ENCODE data around the gene SYNJ2.
A peak's percentile ranks its signal among the peaks of the same experiment; 100 is the strongest.
"Not testable (repeated sequence)": the region's sequence is repeated elsewhere in the genome, so short reads cannot be mapped to it uniquely, and the experiment has no call there.

The SYNJ2 gene, protein sequence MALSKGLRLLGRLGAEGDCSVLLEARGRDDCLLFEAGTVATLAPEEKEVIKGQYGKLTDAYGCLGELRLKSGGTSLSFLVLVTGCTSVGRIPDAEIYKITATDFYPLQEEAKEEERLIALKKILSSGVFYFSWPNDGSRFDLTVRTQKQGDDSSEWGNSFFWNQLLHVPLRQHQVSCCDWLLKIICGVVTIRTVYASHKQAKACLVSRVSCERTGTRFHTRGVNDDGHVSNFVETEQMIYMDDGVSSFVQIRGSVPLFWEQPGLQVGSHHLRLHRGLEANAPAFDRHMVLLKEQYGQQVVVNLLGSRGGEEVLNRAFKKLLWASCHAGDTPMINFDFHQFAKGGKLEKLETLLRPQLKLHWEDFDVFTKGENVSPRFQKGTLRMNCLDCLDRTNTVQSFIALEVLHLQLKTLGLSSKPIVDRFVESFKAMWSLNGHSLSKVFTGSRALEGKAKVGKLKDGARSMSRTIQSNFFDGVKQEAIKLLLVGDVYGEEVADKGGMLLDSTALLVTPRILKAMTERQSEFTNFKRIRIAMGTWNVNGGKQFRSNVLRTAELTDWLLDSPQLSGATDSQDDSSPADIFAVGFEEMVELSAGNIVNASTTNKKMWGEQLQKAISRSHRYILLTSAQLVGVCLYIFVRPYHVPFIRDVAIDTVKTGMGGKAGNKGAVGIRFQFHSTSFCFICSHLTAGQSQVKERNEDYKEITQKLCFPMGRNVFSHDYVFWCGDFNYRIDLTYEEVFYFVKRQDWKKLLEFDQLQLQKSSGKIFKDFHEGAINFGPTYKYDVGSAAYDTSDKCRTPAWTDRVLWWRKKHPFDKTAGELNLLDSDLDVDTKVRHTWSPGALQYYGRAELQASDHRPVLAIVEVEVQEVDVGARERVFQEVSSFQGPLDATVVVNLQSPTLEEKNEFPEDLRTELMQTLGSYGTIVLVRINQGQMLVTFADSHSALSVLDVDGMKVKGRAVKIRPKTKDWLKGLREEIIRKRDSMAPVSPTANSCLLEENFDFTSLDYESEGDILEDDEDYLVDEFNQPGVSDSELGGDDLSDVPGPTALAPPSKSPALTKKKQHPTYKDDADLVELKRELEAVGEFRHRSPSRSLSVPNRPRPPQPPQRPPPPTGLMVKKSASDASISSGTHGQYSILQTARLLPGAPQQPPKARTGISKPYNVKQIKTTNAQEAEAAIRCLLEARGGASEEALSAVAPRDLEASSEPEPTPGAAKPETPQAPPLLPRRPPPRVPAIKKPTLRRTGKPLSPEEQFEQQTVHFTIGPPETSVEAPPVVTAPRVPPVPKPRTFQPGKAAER (N-terminal part only)

DNA sequence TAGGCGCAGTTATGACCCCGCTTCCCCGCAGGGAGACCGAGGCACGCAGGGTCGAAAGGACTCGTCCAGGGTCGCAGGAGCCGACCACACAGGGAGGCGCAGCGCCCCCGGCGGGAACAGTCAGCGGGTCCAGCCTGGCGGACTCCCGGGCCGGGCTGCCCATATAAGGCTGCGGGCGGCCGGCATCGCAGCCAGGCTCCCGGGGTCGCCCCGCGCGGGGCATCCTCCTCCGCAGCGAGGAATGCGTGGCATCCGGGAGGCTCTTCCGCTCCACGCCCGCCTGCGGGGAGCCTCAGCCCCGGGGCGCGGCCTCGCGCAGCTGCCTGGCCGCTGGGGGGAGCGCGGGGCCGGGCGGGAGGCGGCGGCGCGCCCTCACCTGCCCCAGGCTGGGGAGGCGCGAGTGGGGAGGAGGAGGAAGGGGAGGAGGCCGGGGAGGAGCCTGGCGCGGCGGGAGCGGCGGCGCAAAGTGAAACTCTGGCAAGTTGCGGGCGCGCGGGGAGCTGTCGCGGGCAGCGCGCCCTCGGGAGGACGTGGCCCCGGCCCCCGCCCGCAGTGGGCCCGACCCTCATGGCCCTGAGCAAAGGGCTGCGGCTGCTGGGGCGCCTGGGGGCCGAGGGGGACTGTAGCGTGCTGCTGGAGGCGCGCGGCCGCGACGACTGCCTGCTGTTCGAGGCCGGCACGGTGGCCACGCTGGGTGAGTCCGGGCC is at the start of gene SYNJ2:
SYNJ2 (plus strand) TSS at position 469 of the 707 bp plus-strand sequence; CDS start at position 568, 99 bp downstream.
- DNase-seq: peak; percentile 79 to 88

DNA sequence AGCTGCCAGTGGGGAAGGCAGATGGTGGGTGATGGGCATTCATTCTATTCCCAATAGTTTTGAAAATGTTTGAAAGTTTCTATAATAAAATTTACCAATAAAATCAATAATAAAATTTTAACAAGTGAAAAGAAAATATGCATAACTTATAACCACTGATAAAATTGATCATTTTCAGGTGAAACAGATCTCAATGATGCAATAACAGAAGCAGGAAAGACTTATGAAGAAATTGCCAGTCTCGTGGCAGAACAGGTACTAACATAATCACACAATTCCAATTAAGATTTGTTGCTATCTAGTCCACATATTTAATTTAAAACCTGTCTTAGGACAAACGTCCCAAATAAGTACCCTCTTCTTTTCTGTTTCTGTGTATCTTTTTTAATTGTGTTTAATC is 45.9 kb upstream of the SYNJ2 start:
- DNase-seq: no peak

DNA sequence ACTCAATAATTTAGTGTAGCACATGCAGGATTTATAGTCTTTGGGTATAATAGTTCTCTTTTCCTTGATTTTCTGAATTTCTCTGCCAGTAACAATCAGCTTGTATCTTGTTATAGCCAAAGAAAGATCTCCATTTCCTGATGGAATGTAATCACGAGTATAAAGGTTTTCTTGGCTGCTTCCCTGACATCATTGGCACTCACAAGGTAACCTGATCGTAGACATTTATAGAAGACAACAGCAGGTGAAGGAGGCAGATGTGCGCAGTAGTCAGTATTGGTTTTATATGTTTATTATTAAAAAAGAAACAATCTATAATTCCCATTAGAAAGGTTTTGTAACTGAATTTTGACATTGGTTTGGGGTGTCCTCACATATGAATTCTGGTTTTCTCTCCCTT is 44.3 kb upstream of the SYNJ2 start:
- no peak for DNase-seq

DNA sequence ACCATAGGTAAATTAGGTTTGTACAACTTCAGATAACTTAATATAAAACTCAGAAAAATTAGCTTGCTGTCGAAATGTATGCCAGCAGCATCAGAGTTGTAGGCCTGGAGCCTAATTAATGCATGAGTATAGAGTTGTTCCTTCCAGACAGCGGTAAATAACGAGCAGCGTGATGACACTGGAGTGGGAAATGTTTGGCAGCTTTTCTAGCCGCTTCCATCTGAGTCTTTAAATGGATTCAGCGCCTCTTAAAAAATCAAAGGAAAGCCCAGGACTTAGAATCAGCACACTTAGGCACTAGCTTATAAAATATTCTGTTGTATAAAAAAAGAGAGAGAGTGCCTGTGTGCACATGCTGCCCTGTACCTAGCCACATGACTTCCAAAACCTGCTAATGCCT is 43.7 kb upstream of the SYNJ2 start:
- no peak for DNase-seq

DNA sequence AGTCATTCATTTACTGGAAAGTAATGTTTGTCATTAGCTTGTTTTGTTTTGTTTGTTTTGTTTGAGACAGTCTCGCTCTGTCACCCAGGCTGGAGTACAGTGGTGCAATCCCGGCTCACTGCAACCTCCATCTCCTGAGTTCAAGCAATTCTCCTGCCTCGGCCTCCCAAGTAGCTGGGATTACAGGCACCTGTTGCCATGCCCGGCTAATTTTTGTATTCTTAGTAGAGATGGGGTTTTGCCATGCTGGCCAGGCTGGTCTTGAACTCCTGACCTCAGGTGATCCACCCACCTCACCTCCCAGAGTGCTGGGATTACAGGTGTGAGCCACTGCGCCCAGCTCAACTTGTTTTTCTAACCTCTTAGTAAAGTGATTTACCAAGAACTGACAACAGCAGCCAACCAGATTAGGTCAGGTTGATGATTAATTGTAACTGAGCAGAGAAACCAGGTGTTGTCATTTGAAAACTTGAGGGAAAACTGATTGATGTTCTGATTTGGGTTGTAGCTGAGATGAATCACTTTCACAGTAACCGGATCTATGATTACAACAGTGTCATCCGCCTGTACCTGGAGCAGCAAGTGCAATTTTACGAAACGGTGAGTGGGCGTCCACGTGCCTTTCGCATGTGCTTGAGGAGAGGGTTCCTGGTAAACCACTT is 41.2 kb upstream of the SYNJ2 start:
- peak; percentile 45 to 61 for DNase-seq

DNA sequence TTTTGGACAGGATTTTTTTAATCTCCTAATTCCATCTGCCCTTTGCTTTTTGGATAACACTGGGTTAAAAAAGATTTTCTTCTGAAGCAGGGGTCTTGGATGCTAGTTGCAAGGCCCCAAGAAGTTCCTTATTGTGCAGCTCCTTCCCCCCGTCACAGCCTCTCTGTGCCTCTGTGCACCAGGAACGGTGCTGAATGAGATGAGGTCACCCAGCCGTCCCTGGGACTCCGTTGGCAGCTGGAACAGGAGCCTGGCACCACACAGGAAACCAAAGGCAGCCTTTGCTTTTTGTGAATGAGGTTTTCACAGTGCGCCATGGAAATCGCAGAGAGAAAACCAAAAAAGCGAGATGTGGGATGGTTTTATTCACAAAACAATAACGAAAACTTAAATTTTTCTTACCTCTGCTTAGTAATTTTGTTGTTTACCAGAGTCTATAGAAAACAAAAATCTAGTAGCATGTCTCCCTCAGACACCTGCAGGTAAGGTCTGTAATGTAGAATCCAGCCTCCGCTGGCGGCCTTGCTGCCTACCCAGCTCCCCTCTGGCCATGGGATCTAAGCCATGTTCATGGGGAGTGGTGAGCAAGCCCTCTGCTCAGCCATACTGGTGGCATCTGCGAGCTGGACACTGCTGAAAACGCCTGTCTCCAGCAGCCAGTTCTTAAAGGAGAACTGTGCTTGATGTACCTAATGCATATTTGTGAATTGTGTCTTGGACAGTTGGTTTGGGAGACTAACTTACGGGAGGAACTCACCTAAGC is 40.4 kb upstream of the SYNJ2 start:
- DNase-seq: no peak

DNA sequence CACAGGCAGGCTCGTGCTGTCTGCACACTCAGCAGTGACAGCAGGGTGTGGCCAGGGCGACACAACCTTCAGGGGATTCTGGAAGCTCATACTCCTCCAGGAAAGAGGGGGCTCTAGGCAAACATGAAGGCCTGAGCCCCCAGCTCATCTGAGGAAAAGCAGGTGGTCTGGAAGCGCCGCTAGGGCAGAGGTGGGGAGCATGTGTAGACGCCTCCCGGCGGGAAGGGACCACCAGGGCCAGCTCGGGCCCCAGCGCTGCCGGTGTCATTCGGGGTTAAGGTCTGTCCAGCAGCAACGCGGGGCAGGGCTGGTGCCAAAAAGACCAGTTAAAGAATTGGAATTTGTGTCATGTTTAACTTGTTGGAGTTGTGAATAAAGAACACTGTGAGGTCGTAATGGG is 39.3 kb upstream of the SYNJ2 start:
- no peak for DNase-seq

DNA sequence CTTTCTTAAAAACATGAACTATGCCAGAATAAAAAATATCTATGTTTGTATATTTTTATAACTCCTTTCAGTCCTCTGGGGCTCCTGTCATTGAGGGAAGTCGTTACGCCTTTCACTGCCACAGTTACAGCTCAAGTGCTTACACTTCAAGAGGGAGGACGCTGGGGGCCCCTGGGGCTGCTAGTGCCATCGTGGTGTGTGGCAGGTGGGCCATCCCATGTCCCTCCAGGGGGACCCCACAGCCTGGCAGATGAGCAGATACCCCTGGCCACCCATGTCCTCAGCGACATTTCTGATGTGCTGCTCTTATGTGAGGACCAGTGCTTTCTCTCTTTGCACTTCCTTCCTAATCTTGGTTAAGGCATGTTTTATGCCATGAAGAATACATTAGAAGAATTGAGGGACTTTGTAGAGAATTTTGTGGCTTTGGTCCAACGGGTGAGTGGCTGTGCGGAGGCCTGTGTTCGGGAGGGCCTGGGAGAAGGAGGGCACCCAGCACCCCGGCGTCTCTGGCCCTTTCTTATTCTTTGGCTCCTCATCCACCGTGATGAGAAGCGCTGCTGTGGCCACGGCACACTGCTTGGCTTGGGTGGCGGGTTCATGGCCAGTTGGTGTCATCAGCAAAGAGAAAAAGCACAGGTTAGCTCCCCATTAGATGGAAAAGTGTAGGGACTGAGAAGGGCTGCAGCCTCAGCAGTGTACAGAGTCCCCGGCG is 38.3 kb upstream of the SYNJ2 start:
- DNase-seq: no peak

DNA sequence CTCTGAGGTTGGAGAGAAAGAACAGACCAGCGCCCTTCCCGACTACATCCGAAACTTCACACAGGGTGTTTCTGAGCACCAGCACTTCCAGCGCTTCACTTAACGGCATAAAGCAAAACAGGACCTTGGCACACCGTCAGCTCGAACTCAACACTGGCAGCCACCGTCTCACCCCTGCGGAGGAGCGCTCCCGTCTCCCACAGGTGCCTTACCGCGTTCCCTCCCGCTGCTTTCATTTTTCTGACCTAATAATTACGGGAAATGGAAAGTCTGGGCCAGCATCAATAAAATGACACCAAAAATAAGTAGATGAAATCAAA is 37.7 kb upstream of the SYNJ2 start:
- no peak for DNase-seq

DNA sequence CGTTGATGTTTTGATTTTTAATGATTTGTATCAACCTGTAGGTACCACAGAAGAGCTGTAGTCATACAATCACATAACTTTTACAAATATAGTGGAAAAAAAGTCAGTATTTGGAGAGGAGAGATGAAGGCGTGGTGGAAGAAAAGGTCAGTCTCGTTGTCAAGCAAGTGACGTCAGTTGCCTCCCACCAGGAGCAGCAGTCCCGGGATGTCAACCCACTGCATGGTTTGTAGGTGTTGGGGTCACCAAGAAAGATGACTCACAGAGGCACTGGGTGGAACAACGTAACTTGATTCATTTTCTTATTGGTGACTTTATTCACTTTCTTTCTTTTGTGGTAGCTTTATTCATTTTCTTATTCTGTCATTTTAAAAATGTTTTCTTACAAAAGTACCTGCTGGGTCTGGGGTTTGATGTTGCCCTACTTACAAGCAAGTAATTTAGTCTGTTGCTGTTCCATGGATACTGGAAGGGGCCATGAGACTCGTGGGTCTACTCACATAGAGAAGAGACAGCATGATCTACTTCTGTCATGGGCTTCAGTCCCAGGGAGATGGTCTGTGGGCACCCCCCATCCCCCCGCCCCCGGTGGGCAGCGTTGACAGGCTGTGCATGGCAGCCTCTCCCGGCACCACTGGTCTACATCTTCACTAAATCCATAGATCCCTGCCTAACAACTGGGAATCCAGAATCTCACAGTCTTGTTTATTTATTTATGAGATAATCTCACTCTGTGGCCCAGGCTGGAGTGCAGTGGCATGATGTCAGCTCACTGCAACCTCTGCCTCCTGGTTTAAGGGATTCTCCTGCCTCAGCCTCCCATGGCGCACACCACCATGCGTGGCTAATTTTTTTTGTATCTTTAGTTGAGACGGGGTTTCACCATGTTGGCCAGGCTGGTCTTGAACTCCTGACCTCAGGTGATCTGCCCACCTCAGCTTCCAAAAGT is 36.4 kb upstream of the SYNJ2 start:
- peak; percentile 30 to 77 for DNase-seq

DNA sequence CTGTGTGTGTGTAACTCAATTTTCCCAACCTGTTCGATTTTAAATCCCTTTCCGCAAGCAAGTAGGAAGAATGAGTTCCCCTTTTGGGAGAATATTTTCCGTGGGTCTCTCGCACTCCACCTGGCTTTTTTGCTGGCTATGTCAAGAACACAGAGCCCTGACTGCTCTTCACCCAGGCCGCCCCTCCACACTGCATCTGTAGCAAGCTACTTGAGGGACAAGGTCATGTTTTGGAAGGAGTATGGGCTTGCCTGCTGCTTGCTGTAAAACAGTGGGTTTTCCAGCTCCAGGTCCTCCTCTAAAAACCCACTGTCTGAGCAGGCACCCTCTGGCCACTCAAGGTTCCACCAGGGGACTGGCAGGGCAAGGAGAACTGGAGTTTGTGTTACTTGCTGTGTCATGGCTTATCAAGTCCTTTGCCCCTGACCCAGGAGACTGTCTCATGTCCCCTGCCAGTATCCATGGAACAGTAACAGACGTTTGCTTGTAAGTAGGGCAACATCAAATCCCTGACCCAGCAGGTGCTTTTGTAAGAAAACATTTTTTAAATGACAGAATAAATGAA is 35.5 kb upstream of the SYNJ2 start:
- DNase-seq: no peak

DNA sequence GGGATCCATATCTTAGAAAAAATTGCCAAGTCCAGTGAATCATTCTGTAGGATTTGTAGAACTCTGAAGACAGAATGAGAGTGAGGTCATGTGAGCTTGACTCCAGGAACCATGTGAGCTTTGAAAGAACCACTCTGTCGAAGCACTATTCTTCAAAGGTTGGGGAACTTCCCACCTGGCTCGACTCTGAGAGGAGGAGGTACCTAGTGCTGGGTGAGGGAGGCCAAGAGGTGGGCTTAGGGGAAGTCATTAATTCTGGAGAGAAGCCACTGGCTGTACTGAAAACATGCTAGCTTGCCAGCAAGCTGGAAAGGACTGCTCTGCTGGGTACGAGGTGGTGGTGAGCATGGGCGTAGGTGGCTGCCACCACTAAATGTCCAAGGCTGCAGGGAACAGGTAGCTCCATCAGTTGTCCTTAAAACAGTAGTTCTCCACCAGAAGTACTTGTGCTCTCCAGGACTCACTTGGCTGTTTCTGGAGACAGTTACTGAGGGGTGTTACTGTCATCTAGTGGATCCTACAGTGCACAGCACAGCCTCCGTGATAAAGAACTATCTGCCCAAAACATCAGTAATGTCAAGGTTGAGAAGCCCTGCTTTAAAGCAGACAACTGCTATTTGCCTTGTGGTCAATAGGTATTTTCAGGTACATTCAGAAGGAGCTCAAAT is 34.7 kb upstream of the SYNJ2 start:
- peak in 1 of 2 experiments; percentile 16 for DNase-seq

DNA sequence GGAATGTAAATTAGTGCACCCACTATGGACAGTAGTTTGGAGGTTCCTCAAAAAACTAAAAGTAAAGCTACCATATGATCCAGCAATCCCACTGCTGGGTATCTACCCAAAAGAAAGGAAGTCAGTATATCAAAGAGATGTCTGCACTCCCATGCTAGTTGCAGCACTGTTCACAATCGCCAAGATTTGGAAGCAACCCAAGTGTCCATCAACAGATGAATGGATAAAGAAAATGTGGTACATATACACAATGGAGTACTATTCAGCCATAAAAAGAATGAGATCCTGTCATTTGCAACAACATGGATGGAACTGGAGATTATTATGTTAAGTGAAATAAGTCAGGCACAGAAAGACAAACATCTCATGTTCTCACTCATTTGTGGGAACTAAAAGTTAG is 30.8 kb upstream of the SYNJ2 start:
- not testable (repeated sequence) for DNase-seq

DNA sequence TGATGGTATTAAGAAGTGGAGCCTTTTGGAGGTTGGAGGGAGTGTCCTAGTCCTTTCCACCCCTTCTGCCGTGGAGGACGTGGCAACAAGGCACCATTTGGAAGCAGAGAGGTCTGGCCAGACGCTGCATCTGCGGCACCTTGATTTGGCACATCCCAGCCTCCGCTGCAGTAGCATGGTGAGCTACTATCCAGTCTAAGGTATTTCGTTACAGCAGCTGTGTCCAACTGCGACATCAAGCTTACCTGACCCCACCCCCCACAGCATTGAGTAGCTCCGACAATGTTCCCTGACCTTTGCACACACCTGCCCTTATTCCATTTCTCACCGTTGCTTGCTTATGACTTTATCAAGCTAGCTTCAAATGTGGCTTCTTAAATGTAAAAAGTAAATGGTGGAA is 29.8 kb upstream of the SYNJ2 start:
- no peak for DNase-seq

DNA sequence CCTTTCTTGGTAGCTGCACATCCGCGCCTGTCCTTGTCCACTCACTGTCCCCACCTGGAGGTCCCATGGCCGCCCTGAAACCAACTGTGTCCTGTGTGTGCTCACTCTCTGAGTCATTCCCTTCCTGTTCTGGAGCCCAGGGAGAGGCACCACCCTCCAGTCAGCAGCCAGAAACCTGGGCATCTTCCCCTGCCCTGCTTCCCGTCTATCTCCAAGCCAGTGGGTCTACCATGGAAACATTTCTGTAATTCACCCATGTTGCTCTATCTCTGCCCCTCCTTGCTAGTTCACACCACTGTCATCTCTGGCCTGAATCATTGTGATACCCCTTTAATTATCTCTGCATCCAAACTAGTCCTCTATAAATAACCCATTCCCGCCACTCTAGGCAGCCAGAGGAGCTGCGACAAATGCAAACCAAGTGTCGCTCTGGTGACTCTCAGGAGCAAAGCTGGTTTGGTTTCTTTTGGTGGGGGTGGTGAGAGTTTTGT is 28.8 kb upstream of the SYNJ2 start:
- DNase-seq: no peak

DNA sequence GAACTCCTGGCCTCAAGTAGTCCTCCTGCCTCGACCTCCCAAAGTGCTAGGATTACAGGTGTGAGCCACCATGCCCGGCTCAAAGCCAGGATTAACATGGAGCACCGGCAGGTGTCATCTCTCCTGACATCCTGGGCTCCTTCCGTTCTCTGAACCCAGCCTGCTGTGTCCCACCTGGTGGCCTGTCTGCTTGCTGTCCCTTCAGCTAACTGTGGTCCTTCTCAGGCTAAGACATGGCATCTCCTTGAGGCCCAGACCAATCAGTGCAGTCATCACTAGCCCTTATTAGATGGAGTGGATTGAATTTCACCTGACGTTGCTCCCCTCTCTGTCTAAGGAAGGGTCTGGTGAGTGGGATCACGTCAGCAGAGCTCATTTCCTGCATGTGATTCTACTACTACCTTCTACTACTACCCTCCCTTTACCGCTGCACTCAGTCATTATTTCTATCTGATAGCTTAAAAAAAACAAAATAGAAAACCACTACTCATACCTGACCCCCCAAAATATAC is 28.0 kb upstream of the SYNJ2 start:
- DNase-seq: no peak

DNA sequence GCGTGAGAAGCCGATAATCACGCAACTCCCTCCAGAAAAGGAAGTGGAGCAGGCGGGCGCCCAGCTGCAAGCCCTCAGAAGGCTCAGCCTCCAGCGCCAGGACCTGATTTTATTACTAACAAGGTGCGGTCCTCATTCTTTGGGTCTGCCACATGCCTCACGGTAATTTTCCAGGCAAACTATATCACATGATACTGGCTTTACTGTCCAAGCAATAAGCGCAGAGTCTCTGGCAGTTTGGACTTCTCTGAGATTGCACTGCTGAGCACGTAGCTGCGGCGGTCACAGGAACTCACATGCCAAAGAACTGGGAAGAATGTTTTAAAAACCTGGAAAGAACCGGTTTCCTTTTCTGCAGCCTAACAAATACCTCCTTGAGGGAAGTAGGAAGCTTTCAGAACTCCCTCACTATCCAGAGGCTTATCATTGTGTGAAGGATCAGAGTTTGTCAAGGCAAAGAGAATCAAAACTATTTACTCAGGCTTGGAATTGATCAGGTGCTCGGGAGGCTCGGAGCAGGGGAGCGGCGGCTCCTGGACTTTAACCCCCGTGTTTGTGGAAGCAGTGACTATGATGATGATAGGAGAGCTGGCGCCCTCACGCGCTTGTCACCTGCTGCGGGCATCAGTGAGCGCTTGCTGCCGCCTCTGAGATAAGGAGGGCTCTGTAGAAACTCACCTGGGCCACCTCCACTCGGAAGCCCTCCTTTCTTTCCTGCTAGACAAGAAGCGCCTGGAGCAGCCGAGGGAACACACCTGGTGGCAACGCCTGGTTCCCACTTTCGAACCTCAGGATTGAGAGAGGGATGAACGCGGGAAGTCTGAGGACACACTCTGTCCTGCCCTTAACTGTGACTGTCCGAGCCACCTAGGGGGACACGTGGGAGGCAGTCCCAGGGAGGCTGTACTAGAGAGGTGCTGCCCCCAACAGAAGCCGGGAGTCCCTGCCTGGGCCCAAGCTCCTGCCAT is 27.2 kb upstream of the SYNJ2 start:
- no peak for DNase-seq
